Ovary (tissue), 3 donors: Measurements from ENCODE around the gene NRXN3.

ENCODE experiments used
- EP300 ChIP-seq: sonication (generic); formaldehyde crosslinking; IDR thresholded peaks from one replicate; pipeline ENCODE4 v1.6.1; 2017; ENCODE audit warnings: antibody characterized with exemption
- TF ChIP-seq, protein P1 (sequence below), 3 donors: fragments of 450-650 bp in 2 of 3; fragments of 200-600 bp in 1 of 3; IDR thresholded peaks; one replicate each; pipeline versions ENCODE4 v1.5.1 to v1.8.0; 2016 to 2022; ENCODE audit warnings: antibody characterized with exemption in 3 of 3, mild to moderate bottlenecking in 1 of 3
- donor health status: DM: no; HTN: no; CAD: no.

DNA sequence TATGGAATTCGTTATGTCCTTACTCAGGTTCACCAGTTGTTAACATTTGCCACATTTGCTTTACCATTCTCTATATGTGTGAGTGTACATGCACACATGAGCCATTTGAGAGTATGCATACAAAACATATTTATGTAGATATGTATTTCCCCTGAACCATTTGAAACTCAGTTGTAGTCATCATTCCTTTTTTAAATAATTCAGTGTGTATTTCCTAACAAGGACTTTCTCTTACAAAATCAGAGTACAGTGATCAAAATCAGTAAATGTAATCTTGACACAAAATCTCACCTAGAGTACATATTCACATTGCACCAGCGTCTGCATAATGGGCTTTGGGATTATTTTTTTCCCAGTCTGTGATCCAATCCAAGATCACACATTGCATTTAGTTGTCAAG lies 1656.2 kb downstream of the NRXN3 start:
- TF ChIP-seq EP300: no peak
- TF ChIP-seq, protein P1, sequence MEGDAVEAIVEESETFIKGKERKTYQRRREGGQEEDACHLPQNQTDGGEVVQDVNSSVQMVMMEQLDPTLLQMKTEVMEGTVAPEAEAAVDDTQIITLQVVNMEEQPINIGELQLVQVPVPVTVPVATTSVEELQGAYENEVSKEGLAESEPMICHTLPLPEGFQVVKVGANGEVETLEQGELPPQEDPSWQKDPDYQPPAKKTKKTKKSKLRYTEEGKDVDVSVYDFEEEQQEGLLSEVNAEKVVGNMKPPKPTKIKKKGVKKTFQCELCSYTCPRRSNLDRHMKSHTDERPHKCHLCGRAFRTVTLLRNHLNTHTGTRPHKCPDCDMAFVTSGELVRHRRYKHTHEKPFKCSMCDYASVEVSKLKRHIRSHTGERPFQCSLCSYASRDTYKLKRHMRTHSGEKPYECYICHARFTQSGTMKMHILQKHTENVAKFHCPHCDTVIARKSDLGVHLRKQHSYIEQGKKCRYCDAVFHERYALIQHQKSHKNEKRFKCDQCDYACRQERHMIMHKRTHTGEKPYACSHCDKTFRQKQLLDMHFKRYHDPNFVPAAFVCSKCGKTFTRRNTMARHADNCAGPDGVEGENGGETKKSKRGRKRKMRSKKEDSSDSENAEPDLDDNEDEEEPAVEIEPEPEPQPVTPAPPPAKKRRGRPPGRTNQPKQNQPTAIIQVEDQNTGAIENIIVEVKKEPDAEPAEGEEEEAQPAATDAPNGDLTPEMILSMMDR (IDR thresholded peaks at IDR 0.05): no peak
